Epithelial cell of esophagus (primary cell): ENCODE results near the gene ANKRD13C.
A peak's percentile ranks its signal among the peaks of the same experiment; 100 is the strongest.

Experiments used
- DNase-seq: peaks from one replicate; pipeline ENCODE4 v3.0.0; 2010; ENCODE audit warnings: low read depth
- H3K4me3 ChIP-seq: 2 replicates; pipeline ENCODE4 v1.5.1; 2011; ENCODE audit warnings: mild to moderate bottlenecking, low read length, control low read depth
- CTCF ChIP-seq: IDR thresholded peaks from 2 replicates; pipeline ENCODE4 v1.5.1; 2011; ENCODE audit warnings: low read depth, mild to moderate bottlenecking, low read length, control low read depth, inconsistent platforms; ENCODE audit not compliant: insufficient read depth; ENCODE audit errors: missing control alignments

The ANKRD13C gene

DNA sequence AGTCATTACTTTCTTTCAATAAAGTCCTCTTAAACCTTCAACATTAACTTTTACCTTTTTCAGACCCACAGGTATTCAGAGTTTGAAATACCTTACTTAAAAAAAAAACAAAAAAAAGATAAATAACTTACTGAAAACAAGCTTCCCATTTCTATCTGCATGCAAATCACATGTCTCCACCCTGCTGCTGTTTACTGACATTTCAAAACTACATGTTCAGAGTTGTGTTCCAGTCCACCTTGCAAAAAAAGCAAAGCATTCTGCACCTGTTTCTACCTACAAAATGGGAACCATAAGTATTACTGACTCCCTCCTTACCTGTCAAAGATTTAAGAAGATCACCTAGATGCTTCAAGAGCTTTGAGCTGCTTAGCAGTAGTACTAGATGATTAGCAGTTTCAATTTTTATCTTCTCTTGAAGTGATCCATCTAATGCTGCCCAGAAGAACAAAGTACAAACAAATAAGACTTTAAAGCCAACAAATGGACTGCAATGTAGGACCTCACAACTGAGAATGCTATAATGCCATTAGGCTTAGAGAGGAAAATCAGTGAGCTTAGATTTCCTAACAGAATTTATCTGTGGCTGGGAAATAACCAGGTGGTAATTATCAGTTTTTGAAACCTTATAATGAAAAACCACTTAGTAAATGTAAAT, 61.2 kb downstream of the ANKRD13C start:
- no peak overlapping the region for H3K4me3 ChIP-seq
- DNase-seq: no peak
- no peak for TF ChIP-seq CTCF

- H3K4me3 ChIP-seq: no peak overlapping the region
- no peak for TF ChIP-seq CTCF
- DNase-seq: peak; percentile 49
Measured at GRCh38 chr1:70290218-70290617, 64.3 kb downstream of the ANKRD13C start.

DNA sequence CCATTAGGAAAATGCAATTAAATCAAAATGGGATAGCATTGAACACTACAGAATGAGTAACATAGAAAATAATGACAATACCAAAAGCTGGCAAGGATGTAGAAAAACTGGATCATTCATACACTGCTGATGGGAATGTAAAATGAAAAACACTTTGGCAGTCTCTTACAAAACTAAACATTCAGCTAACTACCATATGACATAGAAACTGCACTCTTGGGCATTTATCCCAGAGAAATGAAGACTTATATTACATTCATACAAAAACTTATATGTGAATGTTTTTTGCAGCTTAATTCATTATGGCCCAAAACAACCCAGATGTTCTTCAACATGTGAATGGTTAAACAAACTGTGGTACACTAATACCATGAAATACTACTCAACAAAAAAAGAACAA, 66.4 kb downstream of the ANKRD13C start:
- no peak for TF ChIP-seq CTCF
- DNase-seq: no peak
- no peak overlapping the region for H3K4me3 ChIP-seq

DNA sequence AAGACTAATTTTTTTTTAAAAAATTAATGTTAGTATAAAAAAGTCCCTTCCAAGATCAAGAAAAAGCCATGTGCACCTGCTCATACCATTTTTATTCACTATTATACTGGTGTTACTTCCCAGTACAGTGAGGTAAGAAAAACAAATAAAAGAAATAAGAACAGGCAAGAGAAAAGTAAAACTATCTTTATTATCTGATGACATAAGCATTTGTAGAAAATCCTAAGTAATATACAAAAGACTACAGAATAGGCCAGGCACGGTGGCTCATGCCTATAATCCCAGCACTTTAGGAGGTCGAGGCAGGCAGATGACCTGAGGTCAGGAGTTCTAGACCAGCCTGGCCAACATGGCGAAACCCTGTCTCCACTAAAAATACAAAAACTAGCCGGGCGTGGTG, 68.1 kb downstream of the ANKRD13C start:
- DNase-seq: no peak
- TF ChIP-seq CTCF: no peak
- no peak overlapping the region for H3K4me3 ChIP-seq

DNA sequence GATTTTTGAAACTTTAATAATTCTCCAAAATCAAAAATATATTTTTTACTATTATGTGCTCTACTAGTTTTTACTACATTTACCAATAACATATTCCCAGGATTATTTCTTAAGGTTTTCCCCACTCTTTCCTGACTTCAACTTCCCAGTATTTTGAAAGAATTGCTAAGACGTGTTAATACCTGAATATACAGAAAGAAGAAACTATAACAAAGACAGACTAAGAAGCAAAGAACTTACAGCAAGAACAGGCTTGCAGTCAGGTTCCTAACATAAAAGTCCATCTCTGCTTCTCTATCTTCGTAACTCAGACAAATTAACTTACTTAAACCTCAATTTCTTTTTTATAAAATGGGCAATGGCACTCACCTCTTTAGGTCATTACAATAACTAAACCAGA, 70.2 kb downstream of the ANKRD13C start:
- no peak for TF ChIP-seq CTCF

DNA sequence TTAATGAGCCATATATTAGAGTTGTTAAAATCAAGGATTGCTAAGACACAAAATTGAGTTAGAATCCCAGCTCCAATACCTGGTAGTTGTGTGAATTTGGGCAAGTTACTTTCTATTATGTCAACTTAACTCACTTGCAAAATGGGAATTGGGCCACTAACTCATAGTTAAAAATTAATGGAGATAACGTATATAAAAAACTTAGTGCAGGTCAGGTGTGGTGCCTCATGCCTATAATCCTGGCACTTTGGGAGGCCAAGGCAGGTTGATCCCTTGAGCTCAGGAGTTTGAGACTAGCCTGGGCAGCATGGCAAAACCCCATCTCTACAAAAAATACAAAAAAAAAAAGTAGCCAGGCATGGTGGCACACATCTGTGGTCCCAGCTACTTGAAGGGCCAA, 75.8 kb downstream of the ANKRD13C start:
- DNase-seq: no peak
- no peak overlapping the region for H3K4me3 ChIP-seq
- TF ChIP-seq CTCF: no peak

More for the DNA sequence above, 70.2 kb downstream of the ANKRD13C start:
- DNase-seq: peak; percentile 78
- no peak overlapping the region for H3K4me3 ChIP-seq

DNA sequence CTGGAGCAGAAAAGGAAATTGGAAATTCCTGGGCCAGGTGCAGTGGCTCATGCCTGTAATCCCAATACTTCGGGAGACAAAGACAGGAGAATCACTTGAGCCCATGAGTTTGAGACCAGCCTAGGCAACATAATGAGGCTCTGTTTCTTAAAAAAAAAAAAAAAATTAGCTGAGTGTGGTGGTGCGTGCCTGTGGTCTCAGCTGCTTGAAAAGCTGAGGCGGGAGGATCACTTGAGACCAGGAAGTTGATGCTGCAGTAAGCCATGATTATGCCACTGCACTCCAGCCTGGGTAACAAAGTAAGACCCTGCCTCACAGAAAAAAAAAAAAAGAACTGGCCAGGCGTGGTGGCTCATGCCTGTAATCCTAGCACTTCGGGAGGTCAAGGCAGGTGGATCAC, 76.6 kb downstream of the ANKRD13C start:
- no peak for DNase-seq
- TF ChIP-seq CTCF: no peak
- H3K4me3 ChIP-seq: no peak overlapping the region
